Breast epithelium (tissue), 3 donors: ENCODE data around the gene FBXO31.

Experiments used
- POLR2A ChIP-seq: fragments of 450-650 bp; IDR thresholded peaks from one replicate; pipeline ENCODE4 v1.6.1; 2016; ENCODE audit warnings: antibody characterized with exemption, mild to moderate bottlenecking, moderate library complexity
- TF ChIP-seq, protein P1 (sequence below), 3 donors: fragments of 450-650 bp; IDR thresholded peaks; one replicate each; pipeline ENCODE4 v1.5.1; 2016 to 2017; ENCODE audit warnings: antibody characterized with exemption in 3 of 3, mild to moderate bottlenecking in 3 of 3, moderate library complexity in 3 of 3

DNA sequence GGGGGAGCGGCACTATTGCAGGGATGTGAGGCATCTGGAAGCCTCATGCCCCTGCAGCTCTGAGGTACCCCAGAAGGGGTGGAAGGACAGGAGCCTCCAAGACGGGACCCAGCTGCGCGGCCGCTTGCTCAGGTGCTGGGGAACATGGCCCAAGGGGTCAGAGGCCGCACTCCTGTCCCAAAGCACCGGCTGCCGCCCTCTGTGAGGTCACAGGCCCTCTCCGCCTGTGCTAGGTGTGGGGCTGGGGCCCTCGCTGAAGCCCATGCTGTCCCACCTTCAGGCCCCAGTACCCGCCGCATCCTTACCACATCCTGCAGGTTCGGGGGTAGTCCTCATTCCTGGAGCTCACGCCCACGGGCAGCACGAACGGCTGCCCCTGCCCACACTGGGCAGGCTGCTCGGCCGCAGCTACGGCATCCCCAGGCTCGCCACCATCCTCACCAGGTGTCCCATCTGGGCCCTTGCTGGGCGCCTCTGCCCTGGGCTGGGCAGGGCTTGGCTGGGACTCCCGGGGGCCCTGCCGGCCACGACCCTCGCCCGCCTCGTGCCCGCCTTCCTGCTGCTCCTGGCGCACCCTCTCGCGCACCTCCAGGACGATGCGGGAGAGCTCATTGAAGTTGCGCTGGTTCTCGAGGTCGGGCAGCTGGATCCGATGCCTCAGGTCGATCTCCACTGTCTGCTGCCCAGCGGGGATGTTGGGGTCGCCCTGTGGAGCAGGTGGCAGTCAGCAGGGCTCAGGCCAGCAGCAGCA is 49.8 kb downstream of the FBXO31 start:
- TF ChIP-seq, protein P1, sequence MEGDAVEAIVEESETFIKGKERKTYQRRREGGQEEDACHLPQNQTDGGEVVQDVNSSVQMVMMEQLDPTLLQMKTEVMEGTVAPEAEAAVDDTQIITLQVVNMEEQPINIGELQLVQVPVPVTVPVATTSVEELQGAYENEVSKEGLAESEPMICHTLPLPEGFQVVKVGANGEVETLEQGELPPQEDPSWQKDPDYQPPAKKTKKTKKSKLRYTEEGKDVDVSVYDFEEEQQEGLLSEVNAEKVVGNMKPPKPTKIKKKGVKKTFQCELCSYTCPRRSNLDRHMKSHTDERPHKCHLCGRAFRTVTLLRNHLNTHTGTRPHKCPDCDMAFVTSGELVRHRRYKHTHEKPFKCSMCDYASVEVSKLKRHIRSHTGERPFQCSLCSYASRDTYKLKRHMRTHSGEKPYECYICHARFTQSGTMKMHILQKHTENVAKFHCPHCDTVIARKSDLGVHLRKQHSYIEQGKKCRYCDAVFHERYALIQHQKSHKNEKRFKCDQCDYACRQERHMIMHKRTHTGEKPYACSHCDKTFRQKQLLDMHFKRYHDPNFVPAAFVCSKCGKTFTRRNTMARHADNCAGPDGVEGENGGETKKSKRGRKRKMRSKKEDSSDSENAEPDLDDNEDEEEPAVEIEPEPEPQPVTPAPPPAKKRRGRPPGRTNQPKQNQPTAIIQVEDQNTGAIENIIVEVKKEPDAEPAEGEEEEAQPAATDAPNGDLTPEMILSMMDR (IDR thresholded peaks at IDR 0.05): no peak
- TF ChIP-seq POLR2A: no peak
